Stomach (tissue), 9 donors: ENCODE data around the gene VPS18. TPM values are rescaled to one million over a fixed set of nuclear protein-coding genes. Genes with fewer than 3 reads are reported as not detected.

ENCODE experiments used
- DNase-seq, 2 donors: peaks; one replicate each; pipeline versions ENCODE4 v3.0.0 to v3.0.0-alpha.2; 2013 to 2019
- H3K27ac ChIP-seq, 5 donors: fragments of 200-600 bp in 4 of 5; sonication (generic) in 4 of 5; one replicate each; pipeline ENCODE4 v1.5.1; 2013 to 2019; ENCODE audit warnings: mild to moderate bottlenecking in 1 of 5, moderate library complexity in 1 of 5
- H3K27me3 ChIP-seq, 3 donors: fragments of 200-600 bp; sonication (generic); one replicate each; pipeline ENCODE4 v1.5.1; 2017 to 2019; ENCODE audit warnings: mixed run types in 1 of 3
- H3K36me3 ChIP-seq, 4 donors: fragments of 200-600 bp; sonication (generic); 1 replicate in 3 of 4; 2 replicates in 1 of 4; pipeline ENCODE4 v1.5.1; 2016 to 2019
- H3K4me1 ChIP-seq, 4 donors: fragments of 200-600 bp; sonication (generic); one replicate each; pipeline ENCODE4 v1.5.1; 2016 to 2019
- H3K4me3 ChIP-seq, 4 donors: fragments of 200-600 bp; sonication (generic) in 3 of 4; one replicate each; pipeline ENCODE4 v1.5.1; 2016 to 2019; ENCODE audit warnings: mild to moderate bottlenecking in 1 of 4
- H3K9me3 ChIP-seq, 4 donors: fragments of 200-600 bp; sonication (generic); one replicate each; pipeline ENCODE4 v1.5.1; 2016 to 2019
- EP300 ChIP-seq: sonication (generic); formaldehyde crosslinking; IDR thresholded peaks from one replicate; pipeline ENCODE4 v1.6.1; 2017; ENCODE audit warnings: antibody characterized with exemption
- POLR2A ChIP-seq, 4 donors: fragments of 450-650 bp; IDR thresholded peaks; one replicate each; pipeline ENCODE4 v1.6.1; 2016; ENCODE audit warnings: antibody characterized with exemption in 4 of 4, control low read depth in 2 of 4, mild to moderate bottlenecking in 1 of 4, moderate library complexity in 1 of 4
- POLR2AphosphoS5 ChIP-seq, 3 donors: sonication (generic); formaldehyde crosslinking; IDR thresholded peaks; one replicate each; pipeline ENCODE4 v1.6.1; 2016; ENCODE audit warnings: antibody characterized with exemption in 3 of 3
- WGBS, 5 donors: extraction: QIAGEN DNeasy Blood & Tissue Kit in 3 of 5; methylation state at CpG; one replicate each; pipeline versions ENCODE4 v1.1.5 to v1.1.7; 2013 to 2018; 5-methylcytosine and 5-hydroxymethylcytosine counted together
- intact Hi-C: fragments of 100-400 bp; cut with DNase I; formaldehyde crosslinking; loops from one replicate; pipeline ENCODE4 v1.15.1; 2023; ENCODE audit warnings: low total_unique reads
- polyA plus RNA-seq, 3 donors: library from polyadenylated mRNA; stranded (reverse); fragments of 200-250 nt; gene quantifications; one replicate each; pipeline ENCODE4 v1.2.3, GENCODE V29; 2013
- total RNA-seq, 5 donors: library from RNA; depleted of rRNA; stranded (reverse); fragments of >200 nt; gene quantifications; one replicate each; pipeline versions ENCODE4 v1.1.0 to v1.2.3, GENCODE V29; 2014 to 2016
- TF ChIP-seq, protein P1 (sequence below), 7 experiments: fragments of 450-650 bp in 4 of 7; fragments of 200-600 bp in 3 of 7; sonication (generic) in 3 of 7; IDR thresholded peaks; one replicate each; pipeline ENCODE4 v1.5.1; 2016 to 2019; ENCODE audit warnings: antibody characterized with exemption in 7 of 7, control low read depth in 2 of 7, mild to moderate bottlenecking in 1 of 7
- donor health status: healthy with polysubstance abuse.
- donor health status: Bipolar disorder and iron deficiency.
- donor health status: healthy.

Gene VPS18
- total and polyA plus RNA-seq, 8 donors: 1.8 to 24.2 (median 13.1) TPM

DNA sequence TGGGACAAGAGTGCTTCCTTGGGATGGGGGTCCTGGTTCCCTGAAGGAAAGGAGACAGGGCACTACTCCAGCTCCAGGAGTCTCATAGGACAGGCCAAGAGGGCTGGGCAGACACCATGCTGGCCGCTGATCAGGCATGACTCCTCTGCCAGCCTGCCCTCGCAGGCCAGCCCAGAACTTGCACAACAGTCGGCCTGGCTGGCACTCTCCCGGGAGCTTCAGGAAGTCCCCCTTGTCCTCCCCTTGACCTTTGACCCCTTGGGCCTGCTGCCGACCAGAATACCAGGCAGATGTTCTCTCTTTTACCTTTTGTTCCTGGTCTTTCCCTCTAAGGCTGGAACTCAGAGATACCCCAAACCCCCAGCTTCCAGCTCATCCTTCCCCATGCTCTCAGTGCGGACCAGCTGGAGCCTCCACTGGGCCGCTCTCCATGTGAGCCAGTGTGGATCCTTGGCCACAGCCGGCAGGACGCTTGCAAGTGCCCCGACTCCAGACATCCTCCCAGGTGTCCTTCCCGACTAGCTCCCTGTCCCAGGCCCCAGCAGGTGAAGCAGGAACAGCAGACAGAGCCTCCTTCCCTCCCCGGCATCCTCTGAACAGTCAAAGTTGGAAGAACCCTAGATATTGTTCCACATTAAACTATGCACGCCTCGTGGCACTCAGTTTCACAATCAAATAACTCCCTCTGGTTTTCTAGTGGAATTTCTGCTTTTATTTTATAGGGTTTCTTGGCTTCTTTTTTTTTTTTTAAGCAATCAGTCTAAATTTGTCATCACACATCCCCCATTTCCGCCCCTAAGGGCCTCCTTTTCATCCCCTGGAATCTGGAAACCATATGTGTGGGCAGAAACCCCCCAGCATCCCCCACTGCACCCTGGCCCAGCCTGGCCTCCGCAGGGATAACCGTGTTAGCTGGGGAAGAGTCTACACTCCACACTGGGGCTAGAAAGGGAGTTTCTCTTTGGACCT lies 15.7 kb downstream of the VPS18 start:
- Histone ChIP-seq H3K36me3 (peaks cover 0 to under 1% (median 0%) of the 10 kb centered on the region in 4 donors), H3K4me1 (peaks cover 25 to 62% (median 35%) of the 10 kb centered on the region in 4 donors), H3K27me3 (no peaks in the 10 kb centered on the region), H3K4me3 (no peak overlapping the region), H3K27ac (no peak overlapping the region), H3K9me3 (no peaks in the 10 kb centered on the region)
- 64 to 80% (median 75%) methylated on average over 16 to 17 of the region's 17 CpGs for WGBS, 5 donors
- DNase-seq: peak in 1 of 2 donors; percentile 34
- intact Hi-C loops: loop anchor here (5.0 kb wide), 1 partner anchor 112 kb away; no protein-coding TSS in a partner anchor
- TF ChIP-seq, protein P1, sequence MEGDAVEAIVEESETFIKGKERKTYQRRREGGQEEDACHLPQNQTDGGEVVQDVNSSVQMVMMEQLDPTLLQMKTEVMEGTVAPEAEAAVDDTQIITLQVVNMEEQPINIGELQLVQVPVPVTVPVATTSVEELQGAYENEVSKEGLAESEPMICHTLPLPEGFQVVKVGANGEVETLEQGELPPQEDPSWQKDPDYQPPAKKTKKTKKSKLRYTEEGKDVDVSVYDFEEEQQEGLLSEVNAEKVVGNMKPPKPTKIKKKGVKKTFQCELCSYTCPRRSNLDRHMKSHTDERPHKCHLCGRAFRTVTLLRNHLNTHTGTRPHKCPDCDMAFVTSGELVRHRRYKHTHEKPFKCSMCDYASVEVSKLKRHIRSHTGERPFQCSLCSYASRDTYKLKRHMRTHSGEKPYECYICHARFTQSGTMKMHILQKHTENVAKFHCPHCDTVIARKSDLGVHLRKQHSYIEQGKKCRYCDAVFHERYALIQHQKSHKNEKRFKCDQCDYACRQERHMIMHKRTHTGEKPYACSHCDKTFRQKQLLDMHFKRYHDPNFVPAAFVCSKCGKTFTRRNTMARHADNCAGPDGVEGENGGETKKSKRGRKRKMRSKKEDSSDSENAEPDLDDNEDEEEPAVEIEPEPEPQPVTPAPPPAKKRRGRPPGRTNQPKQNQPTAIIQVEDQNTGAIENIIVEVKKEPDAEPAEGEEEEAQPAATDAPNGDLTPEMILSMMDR (IDR thresholded peaks at IDR 0.05): no peak
- TF ChIP-seq EP300 (no peak), POLR2A (IDR thresholded peaks at IDR 0.05) (no peak), POLR2AphosphoS5 (IDR thresholded peaks at IDR 0.05) (no peak)

DNA sequence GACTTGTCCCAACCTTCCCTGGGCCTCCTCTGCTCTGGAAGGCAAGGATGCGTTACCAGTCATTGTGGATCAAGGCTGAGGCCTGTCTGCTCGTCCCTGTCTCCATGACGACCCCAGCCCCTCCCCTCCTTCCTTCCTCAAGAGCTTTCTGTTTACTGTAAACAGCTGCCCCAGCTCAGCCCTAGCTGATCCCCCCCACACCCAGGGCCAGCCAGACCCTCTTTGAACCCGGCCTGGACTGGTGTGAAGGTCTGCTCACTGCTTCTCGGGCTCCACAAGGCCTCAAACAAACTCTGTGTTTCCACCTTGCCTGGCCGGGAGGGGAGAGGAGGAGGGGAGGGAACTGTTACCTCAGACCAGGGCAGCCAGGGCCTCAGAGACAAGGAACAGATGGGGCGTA lies 16.9 kb downstream of the VPS18 start:
- intact Hi-C loops: no loop called here
- DNase-seq: peak in 1 of 2 donors; percentile 79
- H3K36me3 ChIP-seq: no peaks in the 10 kb centered on the region
- H3K9me3 ChIP-seq: no peaks in the 10 kb centered on the region
- TF ChIP-seq EP300 (no peak), POLR2AphosphoS5 (IDR thresholded peaks at IDR 0.05) (no peak), POLR2A (IDR thresholded peaks at IDR 0.05) (no peak)
- TF ChIP-seq, protein P1 (IDR thresholded peaks at IDR 0.05): no peak
- H3K4me3 ChIP-seq: no peak overlapping the region
- no peaks in the 10 kb centered on the region for H3K27me3 ChIP-seq
- WGBS, 5 donors: 51 to 62% (median 58%) methylated on average over 6 to 7 of the region's 7 CpGs
- peak overlapping the region in 1 of 5 donors; percentile 22 for H3K27ac ChIP-seq
- H3K4me1 ChIP-seq: peaks cover 18 to 50% (median 25%) of the 10 kb centered on the region in 4 donors

DNA sequence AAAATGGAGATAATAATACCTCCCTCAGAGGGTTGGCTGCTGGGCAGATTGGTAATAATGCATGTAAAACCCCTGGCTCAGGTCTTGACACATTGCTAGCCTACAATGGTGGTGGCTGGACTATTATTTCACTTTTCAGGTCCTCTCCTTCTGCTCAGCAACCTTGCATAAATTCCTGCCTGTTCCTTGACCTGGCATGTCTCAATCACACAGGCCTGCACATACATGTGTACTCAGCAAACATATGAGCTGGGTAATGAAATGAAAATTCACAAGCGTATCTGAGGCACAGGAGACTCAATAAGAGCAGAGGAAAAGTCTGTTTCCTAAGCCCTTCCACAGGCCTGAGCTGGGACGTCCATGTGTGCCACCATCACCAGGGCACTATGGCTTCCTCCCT lies 17.4 kb downstream of the VPS18 start:
- no peaks in the 10 kb centered on the region for H3K9me3 ChIP-seq
- no peaks in the 10 kb centered on the region for H3K36me3 ChIP-seq
- H3K4me1 ChIP-seq: peaks cover 12 to 44% (median 20%) of the 10 kb centered on the region in 4 donors
- intact Hi-C loops: no loop called here
- WGBS, 5 donors: 46 to 86% (median 57%) methylated on average over 1 to 2 of the region's 2 CpGs
- DNase-seq: no peak
- no peak for TF ChIP-seq EP300
- TF ChIP-seq, protein P1 (IDR thresholded peaks at IDR 0.05): no peak
- no peak for TF ChIP-seq POLR2A (IDR thresholded peaks at IDR 0.05)
- TF ChIP-seq POLR2AphosphoS5 (IDR thresholded peaks at IDR 0.05): no peak
- no peak overlapping the region for H3K4me3 ChIP-seq
- peak overlapping the region in 1 of 5 donors; percentile 22 for H3K27ac ChIP-seq
- H3K27me3 ChIP-seq: no peaks in the 10 kb centered on the region

DNA sequence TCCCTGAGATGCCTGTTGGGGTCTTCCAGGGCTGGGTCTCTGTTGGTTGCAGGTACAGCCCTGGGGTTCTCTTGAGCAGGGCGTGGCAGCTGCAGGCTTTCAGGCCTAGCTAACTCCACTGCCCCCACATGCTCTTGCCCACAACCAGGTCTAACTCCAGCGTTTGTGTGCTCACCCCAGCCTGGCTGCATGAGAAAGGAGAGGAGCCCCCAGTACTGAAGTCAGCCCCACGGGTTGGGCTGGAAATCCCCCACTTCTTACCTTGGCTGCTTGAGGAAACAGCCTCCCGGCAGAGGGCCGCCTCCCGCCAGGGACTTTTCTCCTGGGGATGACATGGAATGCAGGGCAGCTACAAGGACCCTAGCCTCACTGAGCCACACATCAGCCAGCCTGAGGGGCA lies 18.2 kb downstream of the VPS18 start:
- TF ChIP-seq EP300 (no peak), POLR2A (IDR thresholded peaks at IDR 0.05) (no peak), POLR2AphosphoS5 (IDR thresholded peaks at IDR 0.05) (no peak)
- TF ChIP-seq, protein P1 (IDR thresholded peaks at IDR 0.05): no peak
- H3K36me3 ChIP-seq: no peaks in the 10 kb centered on the region
- 68 to 90% (median 73%) methylated on average over 5 to 6 of the region's 6 CpGs for WGBS, 5 donors
- intact Hi-C loops: no loop called here
- no peaks in the 10 kb centered on the region for H3K9me3 ChIP-seq
- H3K27me3 ChIP-seq: no peaks in the 10 kb centered on the region
- DNase-seq: no peak
- H3K27ac ChIP-seq: no peak overlapping the region
- H3K4me3 ChIP-seq: no peak overlapping the region
- H3K4me1 ChIP-seq: peaks cover 4 to 36% (median 12%) of the 10 kb centered on the region in 4 donors
